Tongue (tissue), 2 donors: Measurements from ENCODE around the gene RFLNA. TPM values are rescaled to one million over a fixed set of nuclear protein-coding genes. Genes with fewer than 3 reads are reported as not detected.
"Not testable (repeated sequence)": the region's sequence is repeated elsewhere in the genome, so short reads cannot be mapped to it uniquely, and the experiment has no call there.

Experiments
- DNase-seq: peaks from one replicate; pipeline ENCODE4 v3.0.0-alpha.2; 2015
- total RNA-seq: library from RNA; depleted of rRNA; stranded (reverse); fragments of >200 nt; gene quantifications from one replicate; pipeline ENCODE4 v1.2.3, GENCODE V29; 2014

RFLNA gene
- total RNA-seq, 1 donor from 2014 or later: 5.8 TPM

DNA sequence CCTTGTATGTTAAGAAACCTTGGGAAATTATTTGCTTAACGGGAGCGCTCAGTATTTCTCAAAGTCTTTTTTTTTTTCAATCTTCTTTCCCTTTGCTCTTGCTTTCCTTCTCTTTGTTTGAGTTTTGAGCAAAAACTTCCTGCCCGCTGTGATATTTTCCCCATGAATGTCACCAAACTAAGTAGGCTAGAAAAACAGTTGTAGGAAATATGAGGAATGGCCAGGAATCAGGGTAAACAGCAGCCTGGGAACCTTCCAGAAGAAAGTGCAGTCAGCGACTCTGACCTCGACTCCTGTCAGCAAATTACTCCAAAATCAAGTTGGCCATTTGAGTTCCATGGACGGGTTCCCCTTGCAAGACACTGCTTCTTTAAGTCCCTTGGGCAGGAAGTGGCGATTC, 11.6 kb upstream of the RFLNA start:
- DNase-seq: no peak

DNA sequence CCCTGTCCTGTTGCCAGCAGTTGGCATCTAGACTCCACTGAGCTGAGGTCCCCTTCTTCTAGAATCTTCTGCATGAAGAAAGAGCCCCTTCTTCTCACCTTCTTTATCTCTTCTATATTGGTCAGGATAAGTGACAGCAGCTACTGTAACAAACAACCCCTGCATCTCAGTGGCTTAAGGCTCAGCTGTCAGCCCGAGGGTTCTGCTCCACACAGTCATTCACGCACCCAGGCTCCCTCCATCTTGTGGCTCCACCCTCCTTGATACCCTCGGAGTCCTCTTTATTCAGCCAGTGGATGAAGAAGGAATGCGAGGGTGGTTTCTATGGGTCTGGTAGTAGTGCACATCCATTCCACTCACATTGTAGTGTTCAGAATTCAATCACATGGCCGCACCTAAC, 10.5 kb upstream of the RFLNA start:
- DNase-seq: no peak

DNA sequence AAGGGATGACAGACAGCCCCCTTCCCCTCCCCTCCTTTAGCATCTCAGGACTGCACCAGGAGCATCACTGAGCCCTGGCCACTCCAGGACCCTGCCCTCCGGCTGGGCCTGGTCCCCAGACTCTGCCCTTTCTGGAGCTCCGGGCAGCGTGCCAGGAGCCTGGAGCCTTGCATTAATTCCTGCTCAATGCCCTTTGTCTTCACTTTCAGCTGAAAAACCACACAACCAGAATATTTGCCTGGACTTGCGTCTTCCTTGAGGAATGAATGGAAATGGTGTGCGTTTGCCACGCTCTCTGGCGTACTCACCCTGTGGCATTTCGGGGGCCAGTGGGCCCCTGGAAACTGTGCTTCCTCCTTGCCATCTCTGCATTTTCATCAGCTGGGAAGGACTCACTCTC, 8.5 kb upstream of the RFLNA start:
- peak; percentile 58 for DNase-seq

DNA sequence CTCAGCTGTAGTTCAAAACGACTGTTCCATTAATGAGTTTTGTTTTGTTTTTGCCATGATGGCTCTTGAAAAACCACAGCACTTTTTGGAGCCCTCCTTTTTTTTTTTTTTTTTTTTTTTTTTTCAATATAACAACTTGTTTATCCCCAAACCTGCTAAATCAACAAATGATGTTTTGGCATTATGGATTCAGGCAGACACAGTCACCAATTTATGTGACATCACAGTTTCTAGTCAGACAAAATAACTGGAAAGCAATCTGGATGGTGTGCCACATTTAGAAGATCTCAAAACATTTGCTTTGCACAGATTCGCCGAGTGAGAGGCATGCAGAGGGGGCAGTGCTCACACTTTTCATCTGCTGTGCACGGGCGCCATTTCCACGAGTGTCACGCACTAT, 7.9 kb upstream of the RFLNA start:
- DNase-seq: no peak

DNA sequence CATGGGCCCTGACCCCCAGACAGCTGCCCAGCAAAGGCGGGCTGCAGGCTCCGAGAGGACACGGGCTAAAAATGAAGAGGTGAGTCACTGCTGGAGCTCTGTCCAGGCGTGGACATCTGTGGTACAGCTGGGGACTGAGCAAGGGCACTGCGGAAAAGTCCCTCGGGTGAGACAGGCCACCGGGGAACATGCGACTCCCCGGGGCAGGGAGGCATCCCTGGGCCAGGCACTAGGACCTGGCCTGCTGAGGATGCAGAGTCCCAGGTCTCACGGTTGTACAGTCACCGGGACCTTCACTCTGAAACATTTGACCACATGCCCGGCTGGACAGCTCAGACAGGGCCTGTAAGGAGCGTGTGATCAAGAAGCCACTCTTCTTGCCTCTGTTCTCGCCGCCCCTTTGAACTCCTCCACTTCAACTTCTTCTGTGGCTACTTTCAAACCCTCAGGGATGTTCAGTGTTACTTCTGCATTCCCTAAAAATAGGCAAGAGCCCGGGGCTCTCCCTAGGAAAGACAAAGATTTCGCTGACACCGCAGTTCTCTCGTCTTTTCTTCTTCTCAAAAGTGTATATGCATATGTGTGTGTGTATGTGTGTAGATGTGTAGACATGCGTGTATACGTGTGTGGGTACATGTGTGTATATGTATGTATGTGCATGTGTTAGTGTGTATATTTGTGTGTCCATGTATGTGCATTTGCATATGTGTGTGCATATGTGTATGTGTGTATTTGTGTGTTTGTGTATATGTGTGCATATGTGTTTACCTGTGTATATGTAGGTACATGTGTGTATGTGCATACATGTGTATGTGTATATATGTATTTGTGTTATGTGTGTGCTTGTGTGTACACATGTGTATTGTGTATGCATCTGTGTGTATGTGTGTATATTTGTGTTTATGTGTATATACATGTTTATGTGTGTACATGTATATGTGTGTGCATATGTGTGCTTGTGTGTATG, 5.0 kb upstream of the RFLNA start:
- DNase-seq: peak; percentile 40

DNA sequence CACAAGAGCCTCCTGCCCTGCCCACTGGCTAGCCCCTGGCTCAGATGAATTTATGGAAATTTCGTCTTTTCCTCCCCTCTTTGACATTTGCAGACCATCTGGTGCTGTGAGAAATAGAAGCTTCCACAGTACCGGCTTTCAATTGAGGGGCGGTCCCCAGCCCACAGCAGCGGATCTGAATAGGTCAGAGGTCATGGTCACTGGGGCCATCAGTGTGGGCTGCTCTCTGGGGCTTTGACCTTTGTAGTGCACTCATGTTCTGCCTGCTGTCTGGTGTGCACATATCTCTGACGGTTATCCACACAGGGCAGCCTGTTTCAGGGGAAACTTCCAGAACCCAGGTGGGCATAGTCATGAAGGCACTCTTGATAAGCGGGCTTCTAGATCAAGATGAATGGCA, 2.5 kb upstream of the RFLNA start:
- DNase-seq: no peak

DNA sequence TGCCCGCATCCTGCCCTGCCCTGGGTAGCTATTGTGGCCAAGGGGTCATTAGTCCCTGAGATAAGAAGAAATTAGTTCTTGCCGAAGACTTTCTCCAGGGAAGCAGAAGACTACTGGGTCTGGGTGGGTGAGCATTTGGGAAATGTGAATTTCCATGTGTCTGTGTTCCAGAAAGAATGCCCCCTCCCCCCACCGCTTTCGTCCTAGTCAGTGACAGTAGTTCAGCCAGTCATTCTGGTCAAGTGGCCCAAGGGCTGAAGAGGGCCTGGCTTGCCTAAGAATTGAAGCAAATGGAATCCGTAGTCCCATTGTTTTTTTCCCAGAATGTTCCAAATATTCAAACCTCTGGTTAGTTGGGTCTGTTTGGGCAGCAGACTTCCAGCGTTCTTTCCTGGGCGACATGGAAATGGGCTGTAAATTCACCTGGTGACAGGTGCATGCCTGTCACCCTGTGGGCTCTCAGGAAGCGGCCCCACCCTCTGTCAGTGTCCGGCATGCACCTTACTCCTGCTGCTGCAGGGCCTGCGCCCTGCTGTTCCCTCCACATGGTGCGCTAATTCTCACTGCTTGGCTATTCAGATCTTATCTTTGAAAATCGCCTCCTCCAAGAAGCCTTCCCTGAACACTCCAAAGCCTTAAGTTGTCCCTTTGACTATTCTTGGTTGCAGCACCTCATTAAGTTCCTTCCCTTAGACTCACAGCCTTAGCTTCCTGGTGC, 1.4 kb upstream of the RFLNA start:
- no peak for DNase-seq

DNA sequence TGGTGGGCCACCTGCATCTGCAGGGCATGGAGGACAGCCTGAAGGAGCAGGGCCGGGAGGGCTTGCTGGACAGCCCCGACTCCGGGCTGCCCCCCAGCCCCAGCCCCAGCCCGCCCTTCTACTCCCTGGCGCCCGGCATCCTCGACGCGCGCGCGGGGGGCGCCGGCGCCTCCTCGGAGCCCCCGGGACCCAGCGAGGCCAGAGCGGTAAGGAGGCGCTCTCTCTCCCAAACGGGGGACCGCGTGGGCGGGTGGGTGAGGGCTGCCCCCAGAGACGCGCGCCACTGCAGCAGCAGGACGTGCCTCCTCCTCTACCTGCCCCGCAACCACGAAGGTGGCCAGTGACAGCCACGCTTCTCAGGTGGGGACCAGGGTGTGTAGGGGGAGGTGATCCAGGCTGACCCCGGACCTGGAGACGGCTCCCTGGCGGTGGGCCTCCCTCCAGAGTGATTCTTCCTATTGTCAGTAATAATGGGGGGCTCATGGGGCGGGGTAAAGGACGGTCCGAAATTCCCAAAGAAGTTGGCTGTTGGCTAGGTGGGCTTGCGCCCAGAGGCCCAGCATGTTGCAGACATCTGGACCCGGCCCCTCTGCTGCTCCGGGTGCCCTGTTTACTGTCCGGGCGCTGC, 652 bp downstream of the RFLNA start:
- DNase-seq: no peak

DNA sequence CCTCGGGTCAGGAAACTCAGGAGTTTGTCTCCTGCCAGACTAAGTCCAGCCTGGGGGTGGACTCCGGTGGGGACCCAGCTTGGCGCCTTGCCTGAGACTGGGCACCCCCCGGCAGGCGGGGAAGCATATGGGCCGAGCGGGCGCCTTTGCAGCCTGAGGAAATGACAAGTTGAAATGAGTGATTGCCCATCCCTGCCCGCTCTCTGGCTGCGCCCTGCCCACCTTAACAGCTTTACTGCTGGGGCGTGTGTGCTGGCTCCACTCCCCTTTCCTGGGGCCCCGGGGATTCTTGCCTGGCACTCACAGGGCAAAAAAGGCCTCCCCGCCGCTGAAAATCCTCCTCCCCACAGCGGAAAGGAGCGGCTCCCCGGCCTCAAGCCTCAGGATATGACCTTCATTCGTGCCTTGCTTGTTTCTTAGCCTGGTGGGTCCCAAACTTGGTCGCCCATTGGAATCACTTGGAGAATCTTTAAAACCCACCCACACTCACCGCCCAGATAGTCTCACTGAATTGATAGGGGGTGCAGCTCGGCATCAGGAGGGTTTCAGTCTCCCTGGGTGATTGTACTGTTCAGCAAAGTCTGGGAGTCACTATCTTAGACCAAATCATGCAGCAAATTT, 1.5 kb downstream of the RFLNA start:
- peak; percentile 62 for DNase-seq

DNA sequence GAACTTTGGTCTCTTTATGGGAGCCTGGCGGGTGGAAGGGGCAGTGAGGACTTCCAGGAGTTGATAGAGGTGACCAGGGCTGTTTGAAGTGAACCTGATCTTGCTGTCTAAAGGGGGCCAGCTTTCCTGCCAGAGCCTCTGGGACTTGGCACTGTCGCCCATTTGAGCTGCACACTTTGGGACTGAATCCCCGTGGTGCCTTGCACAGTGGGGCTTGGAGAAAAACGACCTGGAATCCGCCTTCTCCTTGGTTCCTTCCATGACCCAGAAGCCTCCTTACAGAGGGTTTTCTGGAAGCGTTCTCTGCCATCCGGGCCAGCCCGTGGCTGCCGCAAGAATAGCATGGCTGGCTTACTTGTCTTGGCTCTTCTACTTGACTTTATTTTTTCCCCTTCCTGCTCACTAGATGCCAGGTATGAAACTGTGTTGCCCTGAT, 2.0 kb downstream of the RFLNA start:
- no peak for DNase-seq

DNA sequence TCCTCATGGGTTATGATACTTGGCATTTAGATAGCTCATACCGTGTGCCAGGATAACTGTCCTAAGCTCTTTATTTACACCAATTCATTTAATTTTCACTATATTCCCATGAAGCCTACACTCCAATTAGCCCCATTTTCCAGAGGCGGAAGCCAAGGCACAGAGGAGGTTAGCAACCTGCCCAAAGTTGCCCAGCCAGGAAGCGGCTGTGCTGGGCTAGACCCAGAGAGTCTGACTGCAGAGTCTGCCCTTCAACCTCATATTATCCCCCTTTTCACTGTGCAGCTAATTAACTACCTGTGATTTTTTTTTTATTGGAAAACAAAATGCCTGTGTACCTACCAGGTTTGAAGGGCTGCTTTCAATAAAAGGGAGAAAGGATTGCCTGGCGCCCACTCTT, 2.5 kb downstream of the RFLNA start:
- no peak for DNase-seq

DNA sequence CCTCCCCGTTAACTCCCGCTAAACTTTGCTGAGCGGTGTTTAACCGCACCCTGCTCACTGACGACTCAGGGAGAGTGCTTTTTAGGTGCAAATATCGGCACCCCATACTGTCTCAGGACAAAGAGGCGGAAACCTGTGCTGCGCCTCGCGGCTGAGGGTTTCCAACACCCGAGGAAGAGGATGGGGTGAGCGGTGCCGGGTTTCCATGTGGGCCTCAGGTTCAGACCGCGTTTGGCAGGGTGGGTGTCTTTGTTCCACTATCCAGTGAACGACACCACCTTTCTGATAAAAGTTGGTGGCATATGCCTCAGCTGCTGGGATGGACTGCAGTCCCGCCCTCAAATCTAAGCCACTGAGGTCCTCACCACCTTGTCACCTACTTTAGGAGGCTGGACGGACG, 3.0 kb downstream of the RFLNA start:
- no peak for DNase-seq

DNA sequence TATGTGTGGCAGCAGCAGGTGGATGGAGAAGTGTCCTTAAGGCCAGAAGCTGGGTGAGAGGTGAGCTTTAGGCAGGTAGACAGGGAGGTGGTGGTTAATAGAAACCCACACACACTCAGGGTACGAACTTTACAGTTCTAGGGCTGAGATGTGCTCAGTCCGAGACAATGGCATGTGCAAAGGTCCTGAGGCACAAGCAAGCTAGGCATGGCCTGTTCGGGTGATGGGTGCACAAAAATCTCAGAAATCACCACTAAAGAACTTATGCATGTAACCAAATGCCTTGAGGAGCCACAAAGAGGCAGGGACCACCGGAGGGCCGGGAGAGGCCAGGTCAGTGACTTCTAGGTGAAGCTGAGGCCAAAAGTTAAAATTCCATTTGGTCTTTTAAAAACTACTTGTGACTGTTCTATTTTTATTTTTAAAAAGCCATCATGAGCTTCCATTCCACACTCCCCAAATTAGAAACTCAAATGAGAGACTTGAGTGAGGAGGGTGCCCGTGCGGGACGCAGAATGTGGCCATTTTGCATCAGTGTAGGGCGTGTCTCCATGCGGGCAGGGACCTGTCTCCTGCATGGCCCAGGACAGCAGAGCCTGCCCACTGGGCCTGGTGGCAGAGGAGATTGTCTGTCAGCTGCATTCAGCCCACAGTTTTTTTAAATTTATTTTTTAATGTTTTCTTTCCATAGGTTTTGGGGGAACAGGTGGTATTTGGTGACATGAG, 4.0 kb downstream of the RFLNA start:
- no peak for DNase-seq

DNA sequence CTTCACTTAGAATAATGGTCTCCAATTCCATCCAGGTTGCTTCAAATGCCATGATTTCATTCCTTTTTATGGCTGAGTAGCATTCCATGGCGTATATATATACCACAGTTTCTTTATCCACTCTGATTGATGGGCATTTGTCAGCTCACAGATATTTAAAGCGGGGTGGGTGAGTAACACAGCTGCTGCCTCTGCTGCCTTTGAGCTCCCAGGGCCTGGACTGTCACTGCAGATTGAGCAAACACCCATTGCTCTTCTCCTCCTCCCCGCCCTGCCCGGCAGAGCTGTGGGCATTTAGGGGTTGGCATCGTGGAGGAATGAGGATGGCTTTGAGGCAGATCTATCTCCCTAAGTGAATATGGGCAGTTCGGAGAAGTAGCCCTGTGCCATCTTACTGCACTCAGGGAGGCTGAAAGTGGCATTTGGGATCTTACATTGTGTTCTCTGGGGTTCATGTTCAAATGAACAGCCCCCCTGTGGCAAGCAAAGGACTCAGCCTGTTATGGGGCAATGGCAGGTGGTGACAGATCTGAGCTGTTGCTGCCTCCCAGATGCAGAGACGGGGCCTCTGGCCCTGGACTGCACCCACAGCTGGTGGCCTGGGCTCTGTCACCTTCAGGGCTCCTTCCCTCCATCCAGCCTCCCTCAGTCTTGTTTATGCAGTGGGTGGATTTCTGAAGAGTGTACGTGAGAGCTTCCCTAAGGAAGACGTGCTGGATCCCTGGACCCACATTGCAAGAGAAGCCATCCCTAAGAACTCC, 4.9 kb downstream of the RFLNA start:
- DNase-seq: no peak

DNA sequence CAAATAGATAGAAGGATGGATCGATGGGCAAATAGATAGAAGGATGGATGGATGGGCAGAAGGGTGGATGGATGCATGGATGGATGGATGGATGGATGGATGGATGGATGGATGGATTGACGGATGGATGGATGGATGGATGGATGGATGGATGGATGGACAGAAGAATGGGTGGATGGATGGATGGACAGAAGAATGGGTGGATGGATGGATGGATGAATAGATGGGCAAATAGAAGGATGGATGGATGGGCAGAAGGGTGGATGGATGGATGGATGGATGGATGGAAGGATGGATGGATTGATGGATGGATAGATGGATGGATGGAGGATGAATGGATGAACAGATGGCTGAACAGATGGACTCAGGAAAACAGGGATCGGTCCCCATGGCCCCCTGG, 5.8 kb downstream of the RFLNA start:
- DNase-seq: not testable (repeated sequence)

DNA sequence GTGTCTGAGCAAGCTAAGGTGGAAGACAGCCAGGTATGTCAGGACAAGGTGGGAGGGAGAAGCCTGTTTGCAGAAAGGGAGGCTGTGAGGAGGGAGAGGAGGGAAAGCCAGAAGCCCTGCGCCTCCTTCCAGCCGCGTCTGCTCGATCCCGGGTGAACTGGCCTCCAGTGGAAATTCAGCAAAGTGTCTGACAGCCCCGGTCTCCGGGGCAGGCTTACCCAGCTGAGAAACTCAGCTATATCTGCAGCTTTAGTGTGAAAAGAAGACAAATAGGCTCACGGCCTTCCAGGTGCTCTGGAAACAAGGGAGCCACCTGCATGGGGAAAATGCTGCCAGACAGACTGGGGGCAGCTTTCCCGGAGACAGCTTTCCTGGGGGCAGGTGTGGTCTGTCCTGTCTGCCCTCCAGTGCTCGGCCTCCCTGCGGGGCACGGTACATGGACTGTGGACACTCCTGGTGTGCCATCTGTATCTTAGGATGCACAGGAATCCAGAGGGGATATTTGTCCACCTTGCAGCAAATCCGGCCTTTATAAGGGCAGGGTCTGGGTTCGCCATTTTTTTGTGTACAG, 6.3 kb downstream of the RFLNA start:
- no peak for DNase-seq

DNA sequence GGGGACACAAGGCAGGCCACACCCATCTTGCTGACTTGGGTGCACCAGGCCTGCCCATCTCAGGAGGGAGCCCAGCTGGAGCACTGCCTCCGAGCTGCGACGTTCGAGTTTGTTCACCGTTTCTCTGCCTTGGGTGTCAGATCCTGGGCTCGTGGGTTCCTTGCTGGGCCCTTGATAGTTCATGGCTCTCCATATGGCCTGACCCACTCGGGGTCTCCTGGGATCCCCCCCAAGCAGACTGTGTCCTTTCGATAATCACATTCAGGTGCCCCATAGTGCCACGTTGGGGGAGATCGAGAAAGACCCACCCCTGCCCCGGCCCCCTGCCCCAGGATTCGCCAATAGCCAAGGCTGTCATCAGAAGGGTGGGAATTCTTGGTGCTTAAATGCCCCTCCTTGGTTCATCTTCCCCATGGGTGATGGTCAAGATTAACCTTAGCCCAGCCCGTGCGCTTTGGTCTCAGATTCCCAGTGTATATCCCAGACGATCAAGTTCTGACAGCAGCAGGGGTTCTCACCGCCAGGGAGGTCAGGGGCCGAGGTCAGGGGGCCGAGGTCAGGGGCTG, 7.4 kb downstream of the RFLNA start:
- no peak for DNase-seq

DNA sequence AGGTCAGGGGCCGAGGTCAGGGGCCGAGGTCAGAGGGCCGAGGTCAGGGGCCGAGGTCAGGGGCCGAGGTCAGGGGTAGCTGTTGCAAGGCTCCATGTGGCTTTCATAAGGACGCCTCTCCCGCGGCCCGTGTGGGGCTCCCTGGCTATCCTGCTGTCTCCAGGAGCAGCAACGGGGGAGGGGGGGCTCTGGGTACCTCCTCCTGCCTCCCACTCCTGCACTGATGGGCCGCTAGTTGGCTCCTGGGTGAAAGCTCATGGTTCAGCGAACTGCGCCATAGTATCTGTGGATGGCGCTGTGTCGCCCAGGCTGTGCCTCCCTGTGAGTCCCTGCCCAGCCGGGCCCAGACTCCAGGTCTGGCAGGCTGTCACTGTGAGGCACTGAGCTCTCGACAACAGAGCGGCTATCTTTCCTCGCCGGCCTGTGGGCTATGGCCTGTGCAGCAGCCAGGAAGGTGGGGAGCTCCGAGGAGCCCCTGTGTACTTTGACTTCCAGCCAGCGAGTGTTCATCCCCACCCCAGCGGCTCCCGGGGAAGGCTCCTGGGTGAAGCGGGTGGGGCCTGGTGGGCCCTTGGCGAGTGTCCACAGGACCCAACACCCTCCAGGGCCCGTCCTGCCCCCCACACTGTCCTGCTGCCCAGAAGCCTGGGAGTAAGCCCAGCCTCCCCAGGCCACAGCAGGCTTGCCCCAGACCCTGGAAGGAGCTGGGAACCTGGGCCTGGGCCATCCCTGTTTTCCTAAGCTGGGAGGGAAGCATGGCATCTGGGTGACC, 8.1 kb downstream of the RFLNA start:
- DNase-seq: no peak

DNA sequence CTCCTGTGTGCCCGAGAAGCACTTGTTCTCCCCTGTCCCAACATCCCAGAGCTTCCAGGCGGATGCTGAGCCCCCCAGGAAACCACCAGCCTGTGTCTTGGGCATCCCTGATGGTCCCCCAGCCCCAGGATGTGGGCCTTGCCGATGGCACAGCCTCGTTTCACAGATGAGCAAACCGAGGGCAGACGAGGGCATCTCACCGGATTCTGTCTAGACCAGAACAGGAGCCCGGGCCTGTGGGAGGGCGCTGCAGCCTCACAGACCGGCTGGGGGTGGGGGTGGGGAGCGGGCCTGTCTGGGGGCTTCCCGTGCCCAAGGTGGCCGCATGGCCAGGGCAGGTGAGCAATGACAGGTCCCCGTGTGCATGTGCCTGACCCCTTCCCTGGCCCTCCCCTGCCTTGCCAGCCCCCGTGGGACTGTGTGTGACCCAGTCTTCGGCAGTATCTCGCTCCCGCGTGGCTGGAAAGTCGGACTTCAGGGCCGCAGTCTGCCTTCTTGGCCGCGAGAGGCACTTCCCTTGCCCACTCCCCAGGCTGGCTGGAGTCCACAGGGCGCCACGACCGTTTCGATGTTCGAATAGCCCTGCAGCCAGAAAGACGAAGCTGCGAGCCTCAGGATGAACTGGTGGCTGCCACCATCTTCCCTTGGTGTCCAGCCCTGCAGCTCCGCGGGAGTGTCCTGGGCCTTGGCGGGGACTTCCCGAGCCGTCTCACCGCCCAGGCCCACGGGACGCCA, 8.9 kb downstream of the RFLNA start:
- no peak for DNase-seq
